Stimulated activated CD4-positive, alpha-beta T cell treated with anti-CD3 and anti-CD28 coated beads, Interleukin-4, amount 100 ng/mL, for 1 hour (primary cell): Measurements from ENCODE around the gene RELCH.

ENCODE experiments used
- DNase-seq: peaks from one replicate; pipeline ENCODE4 v3.0.0-alpha.2; 2020

Gene RELCH

DNA sequence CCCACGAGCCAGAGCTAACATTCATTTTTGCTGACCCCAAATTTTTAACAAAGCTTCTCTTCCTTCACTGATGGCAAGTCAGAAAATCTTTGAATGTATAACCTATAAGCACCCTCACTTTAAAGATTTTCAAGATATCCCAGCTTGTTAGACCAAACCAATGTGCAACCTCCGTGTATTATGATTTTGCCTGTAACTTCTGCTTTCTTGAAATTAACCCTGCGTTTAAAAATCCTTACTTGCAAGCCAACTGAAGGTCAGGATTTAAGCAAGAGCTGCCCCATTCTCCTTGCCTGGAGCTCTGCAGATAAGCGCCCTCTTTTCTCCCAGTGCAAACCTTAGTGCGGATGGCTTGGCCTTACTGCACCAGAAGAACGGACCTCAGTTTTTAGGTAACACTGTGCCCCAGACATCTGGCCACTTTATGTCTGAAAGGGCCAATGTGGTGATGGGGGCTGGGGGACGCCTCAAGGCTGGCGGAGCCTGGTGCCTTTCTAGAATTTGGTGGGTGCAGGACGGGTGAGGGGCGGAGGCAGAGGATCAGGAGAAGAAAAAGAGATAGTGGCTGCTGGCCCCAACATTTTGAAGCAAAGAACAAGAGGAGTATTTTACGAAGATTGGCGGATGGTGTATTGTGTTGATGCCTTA is 137.2 kb downstream of the RELCH start:
- DNase-seq = no peak

DNA sequence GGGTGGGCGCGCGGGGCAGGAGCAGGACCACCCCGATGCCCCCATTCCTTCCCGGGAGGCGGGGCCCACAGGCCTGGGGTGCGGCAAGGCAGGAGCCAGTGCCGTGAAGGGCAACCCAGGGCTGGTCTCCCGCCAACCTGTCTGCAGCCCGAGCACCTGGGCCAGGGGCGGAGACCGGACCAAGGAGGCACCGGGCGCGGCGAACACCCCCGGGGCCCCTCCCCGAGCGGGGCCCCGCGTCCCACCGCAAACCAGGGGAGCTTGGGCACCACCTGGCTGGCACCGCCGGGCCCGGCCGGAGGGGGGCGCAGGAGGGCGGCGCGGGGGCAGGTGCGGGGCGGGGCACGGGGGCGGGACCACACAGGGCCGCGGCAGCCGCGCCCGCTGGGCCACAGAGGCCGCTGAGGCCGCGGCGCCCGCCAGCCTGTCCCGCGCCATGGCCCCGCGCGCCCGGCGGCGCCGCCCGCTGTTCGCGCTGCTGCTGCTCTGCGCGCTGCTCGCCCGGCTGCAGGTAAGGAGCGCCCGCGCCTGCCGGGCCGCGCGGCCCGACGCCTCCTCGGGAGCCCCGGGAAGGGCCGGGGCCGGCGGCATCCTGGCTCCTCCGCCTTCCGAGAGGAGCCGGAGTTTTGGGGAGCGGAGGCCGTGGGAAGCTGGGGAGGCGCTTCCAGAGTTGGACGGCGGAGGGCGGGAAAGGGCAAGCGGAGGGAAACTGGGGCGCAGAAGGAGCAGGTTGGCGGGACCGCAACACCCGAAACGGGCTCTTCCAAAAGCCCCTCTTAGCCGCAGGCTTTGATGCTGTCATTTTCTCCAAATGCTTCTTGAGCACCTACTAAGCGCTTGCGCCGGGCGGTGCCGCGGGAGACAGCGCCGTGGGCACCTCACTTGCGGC is 138.1 kb downstream of the RELCH start, which contains the start of gene TNFRSF11A:
Gene TNFRSF11A (plus strand): TSS at position 394 of the 889 bp plus-strand sequence. CDS start 43 bp downstream, at position 437.
- peak; percentile 72 for DNase-seq

DNA sequence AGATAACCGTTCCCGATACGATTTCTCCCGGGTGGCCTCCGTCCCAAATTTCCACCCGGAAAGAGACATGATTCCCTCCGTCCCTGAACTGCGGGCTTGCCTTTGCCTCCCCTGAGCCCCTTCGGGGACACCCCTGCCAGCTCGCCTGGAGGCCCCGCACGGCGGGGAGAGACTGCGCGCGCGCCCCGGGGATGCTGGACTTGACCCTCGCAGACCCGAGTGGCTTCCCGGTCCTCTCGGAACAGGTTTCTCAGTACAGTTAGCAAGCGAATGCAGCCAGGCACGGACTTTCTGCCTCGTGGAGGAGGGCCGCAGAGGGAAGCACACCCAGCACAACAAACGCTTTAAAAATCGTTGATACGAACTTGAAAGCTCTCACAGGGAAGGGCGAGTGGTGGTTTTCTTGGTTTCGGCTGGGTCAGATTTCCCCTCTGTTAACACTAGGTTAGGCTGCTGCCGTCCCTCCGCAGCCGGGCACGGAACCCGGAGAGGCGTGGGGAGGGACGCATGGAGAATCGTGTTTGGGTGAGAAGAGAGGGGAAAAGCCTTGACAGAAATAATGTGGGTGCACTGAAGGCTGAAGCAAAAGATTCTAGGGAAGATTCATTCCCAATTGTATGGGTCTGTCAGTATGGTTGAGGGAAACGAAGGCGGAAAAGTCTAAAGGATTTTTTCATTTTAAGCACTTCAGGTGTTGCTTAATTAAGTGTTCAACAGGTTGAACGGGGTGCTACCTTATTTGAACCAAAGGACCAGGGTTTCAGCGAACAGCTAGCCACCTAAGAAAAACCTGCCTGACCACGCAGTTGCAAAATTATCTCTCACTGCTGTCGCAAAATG is 139.0 kb downstream of the RELCH start:
- DNase-seq = peak; percentile 38

DNA sequence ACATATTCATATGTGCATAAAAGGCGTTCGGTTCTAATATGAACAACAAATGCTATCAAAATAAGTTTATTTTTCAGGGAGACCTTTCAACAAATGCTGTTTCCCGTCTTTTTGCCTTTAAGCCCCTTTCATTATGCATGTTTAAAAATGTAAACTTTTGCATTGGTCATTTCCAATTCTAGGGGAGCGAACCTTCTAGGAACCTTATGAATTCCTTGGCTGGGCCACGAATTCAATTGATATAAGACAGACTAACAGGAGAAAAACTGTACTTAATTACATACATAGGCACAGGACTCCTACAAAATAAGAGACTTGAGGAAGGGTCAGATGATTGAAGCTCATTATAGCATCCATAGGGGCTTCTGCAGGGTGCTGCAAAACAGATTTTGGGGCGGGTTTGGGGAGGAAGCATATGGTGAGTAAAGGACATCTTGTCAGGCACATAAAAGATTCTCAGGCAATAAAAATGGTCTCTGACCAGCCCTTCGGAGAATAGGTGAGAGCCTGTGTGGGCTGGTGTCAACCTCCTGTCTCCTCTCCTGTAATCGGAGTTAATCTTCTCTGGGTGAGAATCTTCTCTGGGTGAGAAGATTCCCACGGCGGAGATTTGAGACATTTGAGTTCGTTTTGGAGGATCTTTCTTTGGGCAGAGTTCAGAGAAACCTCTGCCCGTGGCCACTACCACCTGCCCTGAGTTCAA is 139.7 kb downstream of the RELCH start:
- DNase-seq = no peak

DNA sequence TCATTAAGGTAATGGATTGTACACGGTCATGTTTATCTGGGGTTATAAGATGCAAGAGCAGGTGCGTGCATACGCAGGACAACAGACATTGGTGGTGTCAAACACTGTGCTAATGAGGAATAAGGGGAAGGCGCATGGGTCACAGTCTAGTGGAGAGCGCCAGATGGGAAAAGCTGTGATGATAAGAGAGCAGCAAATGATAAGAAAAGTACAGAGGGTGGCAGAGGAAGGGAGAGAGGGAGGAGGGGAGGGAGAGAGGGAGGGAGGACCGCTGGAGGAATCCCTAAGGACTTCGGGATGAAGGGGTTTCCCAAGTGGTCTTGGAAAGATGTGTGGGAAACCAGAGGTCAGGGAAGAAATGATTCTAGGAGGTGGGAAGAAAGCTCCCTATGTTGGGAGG is 140.9 kb downstream of the RELCH start:
- no peak for DNase-seq

DNA sequence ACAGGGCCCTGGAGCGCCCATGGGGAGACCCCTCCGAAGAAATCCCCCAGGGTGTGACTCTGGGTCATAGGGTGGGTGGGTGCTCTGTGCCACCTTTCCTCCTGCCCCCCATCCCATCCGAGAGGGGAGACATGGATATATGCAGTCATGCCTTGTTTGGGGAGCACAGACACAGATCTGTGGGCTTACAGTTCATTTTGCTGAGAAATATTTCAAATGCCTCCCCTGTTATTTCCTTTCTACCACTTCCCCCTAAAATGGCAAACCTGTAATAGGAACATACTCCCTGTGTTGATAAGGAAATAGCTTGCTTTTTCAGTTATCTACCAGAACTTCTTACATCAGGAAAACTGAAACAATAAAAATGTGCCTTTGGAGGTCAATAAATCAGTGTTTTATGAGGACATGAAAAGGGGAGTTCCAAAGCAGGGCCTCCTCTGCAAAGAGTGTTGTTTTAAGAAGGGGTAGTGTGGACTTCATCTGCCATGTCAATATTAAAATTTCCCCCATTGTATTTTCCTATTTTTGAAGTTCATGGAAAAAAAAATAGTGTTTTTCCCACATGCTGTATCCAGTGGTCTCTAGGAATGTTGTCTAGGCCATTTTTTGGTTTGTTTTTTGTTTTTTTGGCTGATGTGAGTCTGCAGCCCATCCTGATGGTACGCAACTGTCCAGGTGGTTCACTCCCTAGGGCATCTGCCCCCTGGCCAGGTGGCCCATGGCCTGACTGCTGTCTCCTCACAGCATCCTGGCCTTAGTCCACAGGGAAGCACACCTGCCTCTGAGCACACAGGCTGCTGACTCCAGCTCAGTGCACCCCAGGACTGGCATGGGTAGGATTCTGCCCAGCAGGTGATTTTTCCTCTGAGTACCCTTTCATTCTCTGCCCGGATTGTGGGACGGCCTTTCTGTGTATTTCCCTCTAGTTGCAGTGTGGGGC is 141.8 kb downstream of the RELCH start:
- no peak for DNase-seq

DNA sequence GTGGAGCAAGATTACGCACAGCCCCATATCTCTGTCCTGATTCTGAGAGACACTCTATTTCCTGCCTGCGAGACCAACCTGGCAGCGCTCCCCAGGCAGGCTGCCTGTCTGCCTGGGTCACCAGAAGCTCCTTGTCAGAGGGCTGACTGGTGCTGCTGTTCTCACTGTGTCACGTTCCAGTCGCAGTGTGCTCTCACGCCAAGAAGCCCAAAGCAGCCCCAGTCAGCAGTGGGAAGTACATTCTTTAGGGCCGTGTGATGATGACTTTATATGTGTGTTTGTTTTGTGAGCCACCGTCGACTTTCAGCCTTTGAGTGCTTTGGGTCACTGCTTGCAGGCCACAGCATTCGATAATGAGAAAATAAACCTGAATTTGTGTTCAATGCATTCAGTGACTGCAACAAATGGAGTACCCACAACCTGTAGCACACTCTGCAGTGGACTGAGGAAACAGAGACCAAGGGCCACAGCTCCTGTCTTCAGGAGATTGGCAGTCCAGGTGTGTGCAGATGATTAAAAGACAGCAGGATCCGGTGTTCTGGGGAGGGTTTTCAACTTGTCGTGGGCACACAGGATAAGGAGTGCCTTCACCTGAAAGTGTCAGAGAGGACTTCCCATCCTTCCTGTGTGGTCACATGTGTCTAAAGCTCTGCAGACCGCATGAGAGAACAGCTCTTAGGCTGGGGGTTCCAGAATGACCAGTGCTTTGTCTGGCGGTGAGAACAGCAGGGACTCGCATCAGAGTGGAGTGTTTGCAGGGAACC is 142.8 kb downstream of the RELCH start:
- peak; percentile 10 for DNase-seq

DNA sequence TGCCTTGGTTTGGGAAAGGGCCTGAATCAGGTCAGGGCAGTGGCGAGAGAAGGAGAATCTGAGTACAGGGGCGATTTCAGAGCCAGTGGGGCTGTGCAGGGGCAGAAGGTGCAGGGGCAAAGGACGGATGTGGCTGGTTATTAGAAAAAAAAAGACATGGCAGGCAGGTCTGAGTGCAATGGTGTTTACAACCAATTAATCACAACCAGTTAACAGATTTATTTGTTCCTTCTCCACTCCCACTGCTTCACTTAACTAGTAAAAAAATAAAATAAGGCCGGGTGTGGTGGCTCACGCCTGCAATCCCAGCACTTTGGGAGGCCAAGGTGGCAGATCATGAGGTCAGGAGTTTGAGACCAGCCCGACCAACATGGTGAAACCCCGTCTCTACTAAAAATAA is 143.6 kb downstream of the RELCH start:
- DNase-seq = no peak

DNA sequence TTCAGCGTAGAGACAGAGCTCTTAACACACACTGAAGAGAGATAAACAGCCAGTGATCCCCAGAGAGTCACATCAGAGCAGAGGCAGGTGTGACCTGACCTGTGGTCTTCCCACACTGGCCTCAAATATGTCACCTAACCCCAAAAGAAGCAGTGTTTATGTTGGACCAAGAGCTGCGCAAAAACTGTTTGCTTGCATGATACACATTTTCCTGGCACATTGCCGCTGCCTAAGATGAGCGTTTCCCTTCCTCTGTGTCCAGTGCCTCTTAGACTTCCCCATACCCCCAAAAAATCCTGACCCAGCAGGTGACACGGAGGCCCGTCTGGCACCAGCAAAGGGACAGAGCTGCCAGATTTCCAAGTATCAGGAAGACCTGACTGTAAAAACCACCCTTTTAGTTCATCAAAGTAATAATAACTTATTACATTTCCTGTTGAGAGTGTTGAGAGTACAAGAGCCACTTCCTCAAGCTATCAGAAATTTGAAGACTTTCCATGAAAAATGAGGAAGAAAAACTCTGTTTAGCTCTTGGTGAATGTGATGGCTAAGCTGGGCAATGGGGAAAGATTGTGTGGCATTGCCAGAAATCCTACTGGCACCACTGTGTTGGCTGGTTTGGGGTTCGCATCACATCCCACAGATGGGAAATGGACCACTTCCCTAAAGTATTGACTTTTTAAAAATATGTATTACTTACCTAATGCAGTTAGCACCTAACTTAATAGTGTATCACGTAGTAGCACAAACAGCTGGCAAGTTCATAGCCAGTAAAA is 144.7 kb downstream of the RELCH start:
- DNase-seq = no peak

DNA sequence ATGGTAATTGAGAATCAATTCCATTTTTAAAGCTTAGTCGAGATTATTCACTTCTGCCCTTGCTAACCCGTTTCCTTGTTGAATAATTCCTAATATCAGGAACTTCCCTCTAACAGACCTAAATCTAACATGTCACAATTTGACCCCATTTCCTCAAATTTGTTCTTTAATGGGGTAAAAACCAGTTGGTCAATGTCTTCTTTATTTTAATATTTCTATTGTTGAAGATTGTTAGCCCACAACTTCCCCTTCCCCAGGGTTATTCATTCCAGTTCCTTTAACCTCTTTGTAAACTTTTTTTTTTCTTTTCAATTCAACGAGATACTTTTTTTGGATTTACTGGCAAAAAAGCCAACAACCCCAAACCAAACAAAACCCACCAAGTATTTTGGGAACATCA is 145.4 kb downstream of the RELCH start:
- DNase-seq = no peak

DNA sequence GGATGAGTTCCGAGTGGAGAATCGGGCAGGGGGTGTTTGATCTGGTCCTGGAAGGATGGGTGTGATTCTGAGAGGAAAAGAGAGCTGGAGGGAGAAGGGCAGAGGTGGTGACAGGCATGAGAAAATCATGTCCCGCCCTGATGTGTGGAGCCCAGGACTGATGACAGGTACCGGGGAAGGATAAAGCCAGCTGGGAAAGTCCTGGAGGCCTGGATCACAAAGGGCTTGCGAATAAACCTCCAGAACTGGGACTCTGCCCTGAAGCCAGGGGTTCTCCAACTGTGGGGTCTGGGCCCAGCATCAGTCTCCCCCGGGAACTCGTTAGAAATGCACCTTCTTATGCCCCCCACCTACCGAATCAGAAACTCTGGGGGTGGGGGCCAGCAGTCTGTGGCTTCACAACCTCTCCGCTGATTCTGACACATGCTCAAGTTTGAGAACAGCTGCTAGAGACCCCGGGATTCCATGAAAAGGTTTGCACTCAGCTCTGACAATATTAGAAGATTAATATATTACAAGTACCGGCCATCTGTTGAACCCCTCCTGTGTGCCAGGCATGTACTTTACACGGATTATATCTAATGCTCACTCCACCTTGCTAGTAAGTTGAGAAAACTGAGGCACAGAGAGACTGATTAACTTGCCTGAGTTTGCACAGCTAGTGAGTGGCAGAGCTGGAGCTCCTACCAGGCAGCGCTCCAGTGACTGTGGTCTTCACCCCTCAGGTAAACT is 146.1 kb downstream of the RELCH start:
- DNase-seq = no peak

DNA sequence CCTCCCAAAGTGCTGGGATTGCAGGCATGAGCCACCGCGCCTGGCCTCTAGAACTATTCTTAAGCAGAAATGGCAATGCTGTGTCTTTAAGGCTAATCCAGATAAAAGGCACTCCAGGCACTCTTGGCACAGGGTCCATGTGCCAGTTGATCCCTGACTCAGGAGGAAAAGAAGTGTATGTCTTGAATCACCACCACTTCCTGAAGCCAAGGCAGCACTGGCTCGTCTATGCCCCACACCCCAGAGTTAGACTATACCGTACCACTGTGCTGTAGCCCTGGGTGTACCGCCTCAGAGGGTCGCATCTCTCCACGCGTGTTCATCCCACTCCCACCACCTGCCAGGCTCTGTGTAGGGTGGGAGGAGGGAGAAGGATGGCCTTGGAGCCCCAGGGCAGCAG is 147.1 kb downstream of the RELCH start:
- DNase-seq = no peak

DNA sequence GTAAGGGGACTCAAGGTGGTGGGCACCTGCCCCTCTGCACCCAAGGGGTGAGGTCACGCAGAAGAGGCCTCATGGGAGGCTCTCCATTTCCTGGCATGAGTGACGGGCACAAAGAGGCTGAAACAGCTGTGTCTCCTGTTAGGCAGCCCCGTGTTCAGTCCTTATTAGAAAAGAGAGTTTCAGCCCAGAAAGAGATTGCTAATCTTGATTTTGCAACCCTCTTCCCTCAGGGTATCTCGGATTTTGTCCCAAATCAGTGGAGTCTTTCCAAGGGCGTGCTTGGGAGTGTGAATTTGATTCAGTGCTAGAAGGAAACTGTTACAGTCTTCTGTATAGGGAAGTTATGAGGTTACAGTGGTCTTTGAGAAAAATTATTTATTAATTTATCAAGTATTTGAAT is 148.4 kb downstream of the RELCH start:
- DNase-seq = no peak

DNA sequence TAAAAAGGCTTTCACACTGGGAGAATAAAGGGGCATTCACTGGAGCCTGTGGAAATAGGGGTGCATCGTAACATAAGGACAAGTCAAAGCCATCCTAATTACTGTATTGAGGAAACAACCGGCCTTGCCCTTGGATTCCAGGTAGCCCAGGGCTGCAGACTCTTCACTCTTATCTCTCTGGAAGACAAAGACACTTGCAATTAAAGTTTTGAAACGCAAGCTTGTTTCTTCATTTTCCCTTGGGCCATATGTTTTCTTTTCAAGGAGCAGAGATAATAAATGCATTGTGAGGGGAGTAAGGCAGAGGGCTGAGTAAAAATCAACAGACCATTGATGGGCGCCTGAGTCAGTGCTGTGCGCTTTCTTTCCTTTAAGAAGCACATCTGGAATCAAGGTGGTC is 149.6 kb downstream of the RELCH start:
- no peak for DNase-seq

DNA sequence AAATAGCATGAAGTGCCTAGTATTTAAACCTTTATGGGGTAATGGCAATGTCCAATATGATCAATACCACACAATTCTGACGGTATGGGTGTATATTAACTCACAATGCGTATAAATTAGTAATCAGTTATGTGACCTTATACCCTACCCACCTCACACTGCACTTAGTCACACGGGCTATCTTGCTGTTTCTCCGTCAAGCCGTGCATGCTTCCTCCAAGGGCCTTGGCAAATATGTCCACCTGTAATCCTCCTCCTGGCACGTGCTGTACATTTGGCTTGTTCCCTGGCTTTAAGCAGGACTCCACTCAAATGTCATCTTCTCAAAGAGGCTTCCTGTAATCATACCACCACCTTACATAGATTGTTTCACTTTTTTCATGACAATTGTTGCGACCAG is 150.3 kb downstream of the RELCH start:
- DNase-seq = no peak

DNA sequence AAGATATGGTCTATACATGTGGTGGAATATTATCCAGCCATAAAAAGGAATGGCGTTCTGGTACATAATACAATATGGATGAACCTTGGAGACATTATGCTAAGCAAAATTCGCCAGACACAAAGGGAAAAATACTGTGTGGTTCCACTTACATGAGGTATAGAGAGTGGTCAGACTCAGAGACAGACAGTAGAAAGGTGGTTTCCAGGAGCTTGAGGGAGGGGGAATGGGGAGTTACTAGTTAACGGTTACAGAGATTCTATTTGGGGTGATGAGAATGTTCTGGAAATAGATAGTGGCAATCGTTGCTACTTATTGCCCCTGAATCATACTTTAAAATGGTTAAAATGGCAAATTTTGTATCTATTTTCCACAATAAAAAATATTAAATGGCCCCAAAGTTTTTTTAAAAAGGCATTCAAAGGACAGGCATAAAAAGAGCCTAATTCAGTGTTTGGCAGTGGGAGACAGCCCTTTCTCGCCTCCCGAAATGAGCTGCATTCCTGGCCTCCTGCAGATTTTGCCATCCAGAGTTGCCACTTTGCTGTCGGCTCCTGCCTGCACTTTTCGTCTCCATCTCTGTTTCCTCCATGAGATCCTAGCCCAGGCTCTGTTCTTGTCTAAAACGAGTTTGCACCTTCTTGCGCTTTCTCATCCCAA is 151.5 kb downstream of the RELCH start:
- DNase-seq = no peak

DNA sequence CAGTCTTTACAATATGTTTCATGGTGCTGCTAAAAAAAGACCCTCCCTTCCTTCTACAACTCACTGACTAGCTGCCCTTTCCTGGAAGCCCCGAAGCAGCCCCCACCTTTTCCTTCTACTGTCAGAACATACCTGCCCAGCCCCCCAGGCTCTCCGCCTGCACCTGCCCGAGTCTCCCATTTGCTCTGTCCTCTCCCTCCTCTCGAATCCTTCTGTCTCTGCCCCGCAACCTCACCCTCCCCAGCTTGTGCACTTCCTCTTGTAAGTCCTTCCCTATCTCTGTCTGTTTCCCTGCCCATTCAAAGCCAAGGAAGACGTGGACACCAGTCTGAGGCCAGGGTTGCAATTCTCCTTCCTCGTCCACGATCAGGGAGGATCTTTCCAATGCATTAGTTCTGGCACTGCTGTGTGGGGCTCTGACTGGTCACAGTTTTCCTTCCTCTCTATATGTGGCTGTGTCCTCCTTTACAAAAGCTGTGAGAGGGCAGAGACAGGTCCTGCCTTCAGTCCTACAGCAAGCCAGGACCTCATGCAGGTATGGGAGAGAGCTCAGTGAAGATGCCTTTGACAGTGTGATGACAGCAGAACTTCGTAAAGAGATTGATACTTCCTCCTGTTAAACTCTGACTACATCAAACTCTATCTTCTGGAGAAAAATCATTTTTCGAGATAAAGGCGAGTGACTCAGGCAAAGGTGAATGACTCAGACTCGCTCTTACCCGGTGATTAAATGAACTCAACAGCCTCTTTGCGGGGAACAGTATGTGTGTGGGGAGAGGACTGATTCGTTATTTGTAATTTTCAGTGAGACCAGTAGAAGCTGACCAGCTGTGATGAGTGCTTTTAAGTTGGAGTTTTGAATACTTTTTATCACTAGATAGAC is 152.3 kb downstream of the RELCH start:
- no peak for DNase-seq

DNA sequence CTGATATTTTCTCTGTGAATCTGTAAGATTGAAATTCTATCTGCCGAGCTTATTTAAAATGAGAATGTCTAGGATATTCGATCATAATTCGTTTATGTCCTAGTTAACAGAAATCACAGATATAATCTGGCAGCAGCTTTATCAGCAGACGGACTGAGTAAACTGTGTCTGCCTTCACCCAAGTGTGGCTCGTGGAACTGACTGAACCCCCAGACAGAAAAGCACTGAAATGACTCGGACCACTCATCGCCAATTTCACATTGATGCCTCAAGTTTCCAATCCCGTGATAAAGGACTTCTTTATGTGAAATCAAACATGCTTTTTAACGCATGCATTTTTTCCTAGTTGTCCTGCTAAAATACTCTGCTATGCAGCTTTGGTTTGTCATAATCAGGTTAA is 153.9 kb downstream of the RELCH start:
- DNase-seq = no peak
